ENCODE measurements around the gene EFHC2. TPM values are rescaled to one million over a fixed set of nuclear protein-coding genes. Genes with fewer than 3 reads are reported as not detected.
"Not testable (repeated sequence)": the region's sequence is repeated elsewhere in the genome, so short reads cannot be mapped to it uniquely, and the experiment has no call there.

Gene EFHC2
- total RNA-seq, 4 donors from 2014 or later: 0.11 TPM; not detected in 3

DNA sequence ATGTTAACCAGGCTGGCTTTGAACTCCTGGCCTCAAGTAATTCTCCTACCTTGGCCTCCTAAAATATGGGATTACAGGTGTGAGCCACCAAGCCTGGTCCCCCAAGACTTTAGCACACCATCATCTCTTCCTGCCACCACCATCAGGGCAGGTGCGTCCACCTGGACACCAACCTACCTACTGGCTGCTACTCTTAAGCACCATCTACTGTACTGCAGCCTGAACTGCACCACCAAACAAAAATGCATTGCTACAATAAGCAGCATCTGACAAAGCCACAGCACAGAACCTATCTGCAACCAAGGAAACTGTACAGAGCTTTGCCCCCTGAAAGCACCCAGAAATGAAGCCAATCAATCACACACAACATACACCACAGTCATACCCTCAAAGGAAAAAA, 139.7 kb downstream of the EFHC2 start:
- no peak for ATAC-seq
- intact Hi-C loops (cut with DNase I; ENCODE audit: low total_unique reads): no loop called here
- Histone ChIP-seq H3K27me3 (peaks cover 0 to 5% (median 0%) of the 10 kb centered on the region in 3 donors), H3K4me3 (no peak overlapping the region), H3K4me1 (no peaks in the 10 kb centered on the region), H3K9me3 (no peaks in the 10 kb centered on the region), H3K27ac (no peak overlapping the region), H3K36me3 (no peaks in the 10 kb centered on the region)
- DNase-seq: no peak
- TF ChIP-seq, protein P1, sequence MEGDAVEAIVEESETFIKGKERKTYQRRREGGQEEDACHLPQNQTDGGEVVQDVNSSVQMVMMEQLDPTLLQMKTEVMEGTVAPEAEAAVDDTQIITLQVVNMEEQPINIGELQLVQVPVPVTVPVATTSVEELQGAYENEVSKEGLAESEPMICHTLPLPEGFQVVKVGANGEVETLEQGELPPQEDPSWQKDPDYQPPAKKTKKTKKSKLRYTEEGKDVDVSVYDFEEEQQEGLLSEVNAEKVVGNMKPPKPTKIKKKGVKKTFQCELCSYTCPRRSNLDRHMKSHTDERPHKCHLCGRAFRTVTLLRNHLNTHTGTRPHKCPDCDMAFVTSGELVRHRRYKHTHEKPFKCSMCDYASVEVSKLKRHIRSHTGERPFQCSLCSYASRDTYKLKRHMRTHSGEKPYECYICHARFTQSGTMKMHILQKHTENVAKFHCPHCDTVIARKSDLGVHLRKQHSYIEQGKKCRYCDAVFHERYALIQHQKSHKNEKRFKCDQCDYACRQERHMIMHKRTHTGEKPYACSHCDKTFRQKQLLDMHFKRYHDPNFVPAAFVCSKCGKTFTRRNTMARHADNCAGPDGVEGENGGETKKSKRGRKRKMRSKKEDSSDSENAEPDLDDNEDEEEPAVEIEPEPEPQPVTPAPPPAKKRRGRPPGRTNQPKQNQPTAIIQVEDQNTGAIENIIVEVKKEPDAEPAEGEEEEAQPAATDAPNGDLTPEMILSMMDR (IDR thresholded peaks at IDR 0.05 in 4 of 5, conservative IDR thresholded peaks at IDR 0.05 in 1 of 5): no peak
- no peak for TF ChIP-seq POLR2A (IDR thresholded peaks at IDR 0.05)
- in situ Hi-C loops (cut with MboI; ENCODE audit: low sequenced_read_pairs in 4 of 4): loop anchor here in 1 of 4 donors (25.0 kb wide), 1 partner anchor 91 kb away; no protein-coding TSS in a partner anchor

DNA sequence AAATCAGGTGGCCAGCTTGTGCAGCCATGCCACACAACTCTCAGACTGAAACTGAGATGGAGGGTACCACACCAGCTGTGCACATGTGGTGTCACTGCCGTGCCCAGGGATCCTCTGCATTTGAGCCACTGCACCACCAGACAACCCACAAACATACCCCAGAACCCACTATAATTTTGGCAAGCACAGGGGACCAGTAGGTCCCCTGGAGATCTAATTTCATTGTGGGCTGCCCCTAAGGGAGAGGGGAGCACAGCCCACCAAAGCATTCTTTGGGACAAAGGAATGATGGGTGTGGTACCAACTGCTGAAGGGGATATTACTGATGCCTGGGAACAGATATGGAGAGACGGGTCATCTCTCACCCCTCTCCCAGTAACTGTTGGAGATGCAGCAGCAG, 140.9 kb downstream of the EFHC2 start:
- no peaks in the 10 kb centered on the region for H3K9me3 ChIP-seq
- TF ChIP-seq, protein P1 (IDR thresholded peaks at IDR 0.05 in 4 of 5, conservative IDR thresholded peaks at IDR 0.05 in 1 of 5): no peak
- no peak for TF ChIP-seq POLR2A (IDR thresholded peaks at IDR 0.05)
- H3K4me1 ChIP-seq: no peaks in the 10 kb centered on the region
- DNase-seq (no peak), ATAC-seq (no peak)
- H3K36me3 ChIP-seq: no peaks in the 10 kb centered on the region
- peaks cover 0 to 5% (median 0%) of the 10 kb centered on the region in 3 donors for H3K27me3 ChIP-seq
- in situ Hi-C loops (cut with MboI; ENCODE audit: low sequenced_read_pairs in 4 of 4): loop anchor here in 1 of 4 donors (25.0 kb wide), 1 partner anchor 90 kb away; no protein-coding TSS in a partner anchor
- H3K27ac ChIP-seq: no peak overlapping the region
- H3K4me3 ChIP-seq: no peak overlapping the region
- intact Hi-C loops (cut with DNase I; ENCODE audit: low total_unique reads): no loop called here

DNA sequence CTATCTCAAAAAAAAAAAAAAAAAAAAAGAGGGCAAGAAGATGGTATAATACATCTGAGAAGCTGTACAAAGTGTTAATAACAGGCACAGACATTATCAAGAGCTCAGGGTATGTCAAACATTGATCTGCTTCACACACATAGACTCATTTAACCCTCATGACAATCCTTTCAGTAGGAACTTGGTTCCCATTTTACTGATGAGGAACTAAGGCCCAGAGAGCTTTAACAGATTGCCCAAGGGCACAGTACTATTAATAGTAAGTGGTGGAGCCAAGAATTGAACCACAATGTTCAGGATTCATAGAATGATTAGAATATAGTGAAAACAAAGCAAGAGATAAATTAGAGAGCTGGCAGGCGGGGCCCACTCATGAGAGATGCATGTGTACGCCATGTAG, 154.4 kb downstream of the EFHC2 start:
- Histone ChIP-seq H3K36me3 (no peaks in the 10 kb centered on the region), H3K9me3 (no peaks in the 10 kb centered on the region), H3K4me1 (no peaks in the 10 kb centered on the region), H3K27me3 (no peaks in the 10 kb centered on the region), H3K4me3 (no peak overlapping the region), H3K27ac (no peak overlapping the region)
- TF ChIP-seq, protein P1 (IDR thresholded peaks at IDR 0.05 in 4 of 5, conservative IDR thresholded peaks at IDR 0.05 in 1 of 5): no peak
- TF ChIP-seq POLR2A (IDR thresholded peaks at IDR 0.05): no peak
- intact Hi-C loops (cut with DNase I; ENCODE audit: low total_unique reads): no loop called here
- in situ Hi-C loops (cut with MboI; ENCODE audit: low sequenced_read_pairs in 4 of 4): no loop called here
- no peak for DNase-seq
- no peak for ATAC-seq

DNA sequence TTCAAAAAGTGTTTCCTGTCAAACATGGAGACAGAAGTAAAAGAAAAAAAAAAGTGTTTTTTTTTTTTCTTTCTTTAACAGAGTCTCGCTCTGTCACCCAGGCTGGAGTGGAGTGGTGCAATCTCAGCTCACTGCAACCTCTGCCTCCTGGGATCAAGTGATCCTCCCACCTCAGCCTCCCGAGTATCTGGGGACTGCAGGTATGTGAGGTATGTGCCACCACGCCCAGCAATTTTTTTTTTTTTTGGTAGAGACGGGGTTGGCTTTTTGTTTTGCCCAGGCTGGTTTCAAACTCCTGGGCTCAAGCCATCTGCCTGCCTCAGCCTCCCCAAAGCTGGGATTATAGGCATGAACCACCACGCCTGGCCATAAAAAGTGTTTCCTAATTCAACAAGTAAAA, 155.6 kb downstream of the EFHC2 start:
- H3K27me3 ChIP-seq; in situ Hi-C loops (cut with MboI; ENCODE audit: low sequenced_read_pairs in 4 of 4); intact Hi-C loops (cut with DNase I; ENCODE audit: low total_unique reads); H3K9me3 ChIP-seq; ATAC-seq; DNase-seq; H3K4me1 ChIP-seq; H3K36me3 ChIP-seq; H3K27ac ChIP-seq; H3K4me3 ChIP-seq: not testable (repeated sequence)

DNA sequence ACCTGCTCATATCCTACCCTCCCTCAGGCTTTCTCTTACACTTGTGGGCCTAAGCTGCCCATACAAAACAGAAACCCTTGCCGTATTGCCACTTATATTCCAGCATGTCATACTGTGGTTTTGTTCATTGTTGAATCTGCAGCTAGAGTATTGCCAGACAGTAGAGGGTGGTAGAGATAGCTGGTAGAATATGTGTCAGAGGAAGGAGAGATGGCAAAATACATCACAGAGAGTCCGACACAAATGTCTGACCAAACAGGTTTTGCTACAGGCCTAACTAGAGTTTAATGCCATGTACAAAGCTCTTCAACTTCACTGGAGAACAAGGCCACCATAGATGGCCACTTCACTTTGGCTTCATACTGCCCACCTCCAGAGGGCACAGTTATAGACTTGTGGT, 160.1 kb downstream of the EFHC2 start:
- in situ Hi-C loops (cut with MboI; ENCODE audit: low sequenced_read_pairs in 4 of 4) (no loop called here), intact Hi-C loops (cut with DNase I; ENCODE audit: low total_unique reads) (no loop called here)
- TF ChIP-seq, protein P1 (IDR thresholded peaks at IDR 0.05 in 4 of 5, conservative IDR thresholded peaks at IDR 0.05 in 1 of 5): no peak
- no peak for TF ChIP-seq POLR2A (IDR thresholded peaks at IDR 0.05)

More for the DNA sequence above, 160.1 kb downstream of the EFHC2 start:
- DNase-seq: no peak
- Histone ChIP-seq H3K4me1 (no peaks in the 10 kb centered on the region), H3K4me3 (no peak overlapping the region), H3K9me3 (no peaks in the 10 kb centered on the region), H3K27me3 (no peaks in the 10 kb centered on the region), H3K36me3 (no peaks in the 10 kb centered on the region), H3K27ac (no peak overlapping the region)
- ATAC-seq: no peak

All from gastrocnemius medialis (tissue), 4 donors.